H54 (cell line): ENCODE data around the gene KLHL33.

ENCODE experiments used
- DNase-seq: peaks from one replicate; pipeline ENCODE4 v3.0.0; 2011; ENCODE audit warnings: low spot score, mixed read lengths; ENCODE audit not compliant: insufficient read length
- FAIRE-seq: peaks from 3 replicates; lab custom pipeline; 2011; peaks lifted over from hg19 to GRCh38; lab: Jason Lieb, UNC
- POLR2A ChIP-seq: IDR thresholded peaks from 2 replicates; pipeline ENCODE4 v1.6.1; 2011; ENCODE audit warnings: low read depth, mild to moderate bottlenecking, low read length

Gene KLHL33, protein sequence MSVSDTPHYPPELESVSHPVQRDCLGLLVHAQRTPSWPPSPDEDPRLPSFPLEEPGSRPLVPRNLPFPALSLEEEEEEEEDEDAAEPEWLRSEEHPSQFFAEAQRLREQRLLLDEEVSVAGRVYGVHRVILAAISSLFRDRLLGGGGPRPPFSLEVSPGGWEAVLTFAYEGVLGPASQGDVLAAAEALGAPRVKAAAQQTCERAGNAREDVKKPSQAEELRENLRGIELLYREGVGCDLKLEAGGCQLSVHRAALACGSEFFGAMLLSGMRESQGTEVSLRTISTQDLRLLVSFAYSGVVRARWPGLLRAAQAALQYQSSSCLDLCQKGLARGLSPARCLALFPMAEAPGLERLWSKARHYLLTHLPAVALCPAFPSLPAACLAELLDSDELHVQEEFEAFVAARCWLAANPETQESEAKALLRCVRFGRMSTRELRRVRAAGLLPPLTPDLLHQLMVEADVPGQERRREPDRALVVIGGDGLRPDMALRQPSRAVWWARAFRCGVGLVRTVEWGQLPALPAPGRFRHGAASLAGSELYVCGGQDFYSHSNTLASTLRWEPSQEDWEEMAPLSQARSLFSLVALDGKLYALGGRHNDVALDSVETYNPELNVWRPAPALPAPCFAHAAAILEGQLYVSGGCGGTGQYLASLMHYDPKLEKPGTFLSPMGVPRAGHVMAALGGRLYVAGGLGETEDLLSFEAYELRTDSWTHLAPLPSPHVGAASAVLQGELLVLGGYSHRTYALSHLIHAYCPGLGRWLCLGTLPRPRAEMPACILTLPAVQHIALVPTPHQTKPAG

GRCh38 chr14:20435582-20436362, at the start of gene KLHL33:
TSS of gene KLHL33 (minus strand) at chr14:20436166. CDS start at chr14:20435811, 355 bp downstream.
- FAIRE-seq: no peak
- DNase-seq: no peak
- no peak for TF ChIP-seq POLR2A

DNA sequence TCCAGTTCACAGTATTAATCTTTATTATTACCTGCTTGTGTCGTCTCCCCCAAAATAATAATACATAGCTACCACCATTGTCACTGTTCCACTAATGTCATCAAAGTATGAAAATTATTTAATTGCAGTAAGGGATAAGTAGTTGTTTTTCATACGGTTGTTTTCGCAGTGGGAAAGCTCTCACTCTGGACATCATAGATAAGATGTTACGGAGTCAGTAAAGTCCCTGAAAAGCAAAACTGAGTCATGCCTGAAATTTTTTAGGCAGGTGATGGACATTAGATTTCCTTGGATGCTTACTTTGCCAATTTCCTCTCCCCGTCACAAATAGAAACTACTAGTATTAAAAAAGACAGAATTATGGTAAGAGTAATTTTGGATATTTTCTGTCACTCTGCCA, 46.4 kb upstream of the KLHL33 start:
- FAIRE-seq (no peak), DNase-seq (no peak)

DNA sequence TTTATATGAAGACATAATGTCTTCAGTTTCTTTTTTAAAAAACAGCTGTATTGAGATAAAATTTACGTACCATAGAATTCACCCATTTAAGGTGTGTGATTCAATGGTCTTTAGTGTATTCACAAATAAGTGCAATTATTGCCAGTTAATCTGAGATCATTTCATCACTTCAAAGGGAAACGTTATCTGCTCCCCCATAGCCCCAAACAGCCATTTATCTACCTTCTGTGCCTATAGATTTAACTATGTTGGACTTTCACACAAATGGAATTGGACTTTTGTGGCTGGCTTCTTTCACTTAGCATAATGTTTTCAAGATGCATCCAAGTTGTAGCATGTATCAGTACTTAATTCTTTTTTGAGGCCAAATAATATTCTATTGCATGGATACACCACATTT, 42.9 kb upstream of the KLHL33 start:
- no peak for FAIRE-seq
- DNase-seq: no peak
- no peak for TF ChIP-seq POLR2A

More for the DNA sequence above, 46.4 kb upstream of the KLHL33 start:
- TF ChIP-seq POLR2A: no peak

DNA sequence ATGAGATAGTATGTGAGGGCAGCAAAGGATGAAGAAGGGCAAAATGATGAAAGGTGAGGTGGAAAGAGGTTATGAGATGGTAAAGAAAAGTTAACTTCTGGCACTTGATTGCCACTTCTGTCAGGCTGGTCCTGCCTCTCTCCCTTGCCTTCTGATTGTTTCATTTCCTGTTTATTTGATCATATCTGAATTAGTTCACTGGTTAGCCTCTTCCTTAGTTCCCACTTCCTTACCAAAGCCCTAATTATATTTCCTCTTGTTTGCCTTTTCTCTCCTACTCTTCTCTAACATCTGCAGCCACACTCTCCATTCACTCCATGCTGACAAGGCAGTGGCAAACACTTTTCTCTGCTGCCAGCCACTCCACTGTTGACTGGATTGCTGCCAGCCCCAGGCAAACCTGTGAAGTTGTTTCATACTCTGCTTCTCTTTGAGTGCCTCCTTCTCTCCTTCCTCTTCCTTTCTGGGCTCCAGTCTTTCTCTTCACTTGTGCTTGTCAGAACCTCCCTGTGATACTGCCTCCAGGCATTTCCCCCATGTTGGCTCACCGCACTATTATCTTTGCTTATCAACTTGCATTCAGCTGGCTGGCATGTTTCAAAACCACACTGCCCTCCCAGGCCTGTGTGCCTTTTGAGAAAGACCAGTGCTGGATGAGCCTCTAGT, 41.4 kb upstream of the KLHL33 start:
- no peak for DNase-seq
- no peak for FAIRE-seq
- no peak for TF ChIP-seq POLR2A

DNA sequence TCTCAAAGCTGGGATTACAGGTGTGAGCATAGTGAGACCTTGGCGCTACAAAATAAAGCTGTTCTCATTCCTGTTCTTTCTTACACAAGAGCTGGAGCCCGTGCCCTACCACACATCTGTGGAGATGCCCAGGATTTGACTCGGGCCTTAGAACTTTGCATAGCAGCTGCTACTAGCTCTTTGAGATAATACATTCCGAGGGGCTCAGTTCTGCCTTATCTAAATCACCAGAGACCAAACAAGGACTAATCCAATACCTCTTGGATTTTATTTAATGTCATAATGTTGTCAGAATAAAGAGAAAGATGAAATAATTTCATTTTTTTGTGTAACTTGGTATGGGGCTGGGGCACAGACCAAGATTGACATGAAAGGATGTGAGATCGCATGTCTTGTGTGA, 40.8 kb upstream of the KLHL33 start:
- no peak for TF ChIP-seq POLR2A
- FAIRE-seq: no peak

GRCh38 chr14:20472536-20473169, 36.7 kb upstream of the KLHL33 start:
- TF ChIP-seq POLR2A: no peak
- DNase-seq (no peak), FAIRE-seq (no peak)

More for the DNA sequence above, 40.8 kb upstream of the KLHL33 start:
- no peak for DNase-seq

DNA sequence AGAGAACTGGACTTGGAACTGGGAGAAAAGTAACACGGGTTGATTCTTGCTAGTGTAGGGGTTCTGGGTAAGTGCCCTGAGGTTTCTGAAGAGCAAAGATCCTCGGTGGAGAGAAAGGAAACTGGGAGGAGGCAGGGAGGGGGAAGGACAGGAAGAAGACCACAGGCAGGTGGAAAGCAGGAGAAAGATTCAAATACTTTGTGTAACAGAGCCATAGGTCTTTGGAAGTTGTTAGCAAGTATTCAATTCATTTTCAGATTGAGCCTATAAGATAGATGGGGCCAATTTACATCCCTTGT, 34.6 kb upstream of the KLHL33 start:
- FAIRE-seq: no peak
- no peak for TF ChIP-seq POLR2A

DNA sequence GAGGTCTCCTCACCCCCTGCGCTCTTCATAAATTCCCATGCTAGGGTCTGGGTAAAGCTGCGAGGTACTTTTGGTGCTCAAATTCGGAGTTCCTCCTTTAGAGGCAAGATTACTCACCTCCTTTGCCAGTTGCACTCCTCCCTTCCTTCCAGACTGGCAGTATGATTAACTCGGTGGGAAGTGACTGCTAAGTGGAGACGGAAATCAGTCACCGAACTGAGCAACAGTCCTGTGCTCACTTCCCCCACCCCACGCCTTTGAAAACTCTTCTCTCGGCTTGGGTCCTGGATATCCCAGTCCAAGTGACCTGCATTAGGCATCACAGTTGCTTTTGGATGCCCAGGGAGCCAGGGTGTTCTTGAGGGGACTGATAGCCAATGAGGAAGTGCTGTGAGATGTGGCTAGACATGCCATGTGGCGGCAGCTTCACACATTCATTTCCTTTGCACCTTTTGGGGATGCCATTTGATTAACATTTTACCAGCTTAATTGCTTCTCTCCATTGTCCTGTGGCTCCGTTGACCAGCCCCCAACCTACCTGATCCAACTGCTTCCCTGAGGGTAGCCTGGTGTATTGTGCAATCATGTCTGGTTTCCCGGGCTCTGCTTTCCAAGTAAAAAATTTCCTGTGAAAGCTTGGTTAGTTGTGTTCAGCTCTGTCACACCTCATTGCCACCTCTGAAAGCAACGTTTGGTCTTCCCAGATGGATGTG, 34.1 kb upstream of the KLHL33 start:
- DNase-seq (no peak), FAIRE-seq (no peak)
- no peak for TF ChIP-seq POLR2A

More for the DNA sequence above, 34.6 kb upstream of the KLHL33 start:
- no peak for DNase-seq

DNA sequence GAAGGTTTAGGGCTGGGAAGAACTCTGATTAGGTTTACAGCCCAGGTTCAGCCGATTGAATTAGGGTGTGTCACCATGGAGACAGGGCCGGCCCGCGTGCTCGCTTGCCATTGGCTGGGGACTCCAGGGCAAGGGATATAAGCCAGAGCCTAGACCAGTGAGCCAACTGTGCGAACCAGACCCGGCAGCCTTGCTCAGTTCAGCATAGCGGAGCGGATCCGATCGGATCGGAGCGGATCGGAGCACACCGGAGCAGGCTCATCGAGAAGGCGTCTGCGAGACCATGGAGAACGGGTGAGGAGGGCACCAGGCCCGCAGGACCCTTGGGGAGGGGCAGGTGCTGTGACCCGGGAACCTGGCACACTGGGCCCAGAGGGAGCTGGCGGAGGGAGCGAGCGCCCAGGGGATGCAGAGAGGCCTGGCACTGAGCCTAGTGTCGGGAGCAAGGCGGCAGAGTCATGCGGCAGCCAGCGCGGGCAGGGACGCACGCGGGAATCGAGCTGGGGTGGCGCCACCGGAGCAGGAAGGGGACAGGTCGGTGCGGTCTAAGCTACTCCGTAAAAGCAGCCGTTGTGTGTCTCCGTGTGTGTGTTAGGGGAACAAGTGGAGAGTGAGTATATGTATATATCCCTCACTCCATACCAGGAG, 33.4 kb upstream of the KLHL33 start, which contains the start of gene PNP:
TSS of gene PNP (plus strand) at position 165 of the 648 bp plus-strand sequence. CDS start at position 284, 119 bp downstream.
- peak; percentile 42 for DNase-seq
- TF ChIP-seq POLR2A: peak; percentile 80
- FAIRE-seq: no peak

- TF ChIP-seq POLR2A: no peak
- no peak for FAIRE-seq
- DNase-seq: no peak
These were observed 32.8 kb upstream of the KLHL33 start for GRCh38 chr14:20468764-20469241.

DNA sequence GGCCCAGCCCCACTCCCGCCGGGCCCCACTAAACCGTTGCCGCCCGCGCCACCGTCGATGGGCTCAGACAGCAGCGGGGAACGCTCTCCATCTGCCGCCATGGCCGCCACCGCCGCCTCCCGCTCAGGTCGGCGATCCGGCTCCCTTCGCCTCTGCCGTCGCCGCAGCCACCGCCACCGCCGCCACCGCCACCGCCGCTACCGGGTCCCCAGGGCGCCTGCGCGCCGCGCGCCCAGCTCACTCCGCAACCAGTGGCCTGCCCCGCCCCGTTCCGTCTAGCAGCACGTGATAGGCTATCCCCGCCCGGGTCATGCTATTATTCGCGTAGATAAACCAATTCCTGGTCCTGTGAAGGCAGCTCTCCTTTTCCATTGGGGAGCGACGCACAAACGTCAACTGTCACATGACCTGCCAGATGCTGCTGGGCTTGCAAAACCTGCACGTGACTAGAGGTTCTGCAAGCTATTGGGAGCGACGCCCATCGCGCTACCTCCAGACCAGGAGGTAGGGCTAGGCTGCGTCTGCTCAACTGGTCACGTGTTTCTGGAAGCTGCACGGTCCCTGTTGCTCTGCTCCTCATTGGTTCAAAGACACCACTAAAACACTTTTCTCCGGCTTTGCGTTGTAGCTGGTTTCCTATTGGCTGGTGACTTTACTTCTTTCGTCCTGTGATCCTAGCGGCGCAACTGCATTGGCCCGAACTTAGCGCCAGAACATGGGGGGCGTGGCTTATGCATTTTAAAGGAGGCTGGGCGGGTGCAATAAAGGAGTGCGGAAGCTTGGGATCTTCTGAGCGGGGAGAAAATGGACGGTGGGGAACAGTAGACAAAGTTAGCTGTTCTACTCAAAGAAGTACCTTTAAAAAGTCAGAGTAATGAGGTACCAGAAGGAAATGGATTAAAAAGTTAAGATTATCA, 25.5 kb upstream of the KLHL33 start, which contains the start of gene PIP4P1:
TSS of gene PIP4P1 (minus strand) at position 210 of the 917 bp plus-strand sequence. CDS start at position 101, 109 bp downstream.
- TF ChIP-seq POLR2A: peak; percentile 27; the same call in 1 of the 2 replicates
- FAIRE-seq: peak; percentile 75

More for the DNA sequence above, 25.5 kb upstream of the KLHL33 start, which contains the start of gene PIP4P1:
- peak; percentile 44 for DNase-seq
